Stimulated activated CD8-positive, alpha-beta memory T cell treated with anti-CD3 and anti-CD28 coated beads, Interleukin-15, amount 100 ng/mL, for 1 hour (primary cell): ENCODE results near the gene SLC1A3.

Experiments
- DNase-seq: peaks from one replicate; pipeline ENCODE4 v3.0.0-alpha.2; 2020; ENCODE audit warnings: low read depth

Gene SLC1A3

GRCh38 chr5:36658038-36658756, 51.8 kb downstream of the SLC1A3 start:
- no peak for DNase-seq

GRCh38 chr5:36659411-36659810, 53.0 kb downstream of the SLC1A3 start:
- DNase-seq, result no peak

- no peak for DNase-seq
Observed at GRCh38 chr5:36660397-36661049, 54.1 kb downstream of the SLC1A3 start.

- no peak for DNase-seq
Observed at GRCh38 chr5:36661456-36662220, 55.2 kb downstream of the SLC1A3 start.

GRCh38 chr5:36662291-36662851, 56.0 kb downstream of the SLC1A3 start:
- DNase-seq, result no peak

- no peak for DNase-seq
Observed at GRCh38 chr5:36664766-36665165, 58.4 kb downstream of the SLC1A3 start.

GRCh38 chr5:36665628-36666027, 59.2 kb downstream of the SLC1A3 start:
- DNase-seq, result no peak

- DNase-seq, result no peak
Observed at GRCh38 chr5:36666274-36666673, 59.9 kb downstream of the SLC1A3 start.

GRCh38 chr5:36666986-36667385, 60.6 kb downstream of the SLC1A3 start:
- DNase-seq, result no peak

- DNase-seq, result no peak
Observed at GRCh38 chr5:36667824-36668223, 61.4 kb downstream of the SLC1A3 start.

- no peak for DNase-seq
Observed at GRCh38 chr5:36669015-36669651, 62.7 kb downstream of the SLC1A3 start.

- DNase-seq, result no peak
Observed at GRCh38 chr5:36670548-36670947, 64.1 kb downstream of the SLC1A3 start.

GRCh38 chr5:36675282-36675681, 68.9 kb downstream of the SLC1A3 start:
- no peak for DNase-seq

- DNase-seq, result no peak
Observed at GRCh38 chr5:36679221-36679989, 73.0 kb downstream of the SLC1A3 start.

- no peak for DNase-seq
Observed at GRCh38 chr5:36680066-36680465, 73.7 kb downstream of the SLC1A3 start.

GRCh38 chr5:36681711-36682110, 75.3 kb downstream of the SLC1A3 start:
- DNase-seq, result no peak

- DNase-seq, result no peak
Observed at GRCh38 chr5:36682499-36682898, 76.1 kb downstream of the SLC1A3 start.

GRCh38 chr5:36683821-36684434, 77.5 kb downstream of the SLC1A3 start:
- no peak for DNase-seq

- DNase-seq, result no peak
Observed at GRCh38 chr5:36685631-36686288, 79.4 kb downstream of the SLC1A3 start.

GRCh38 chr5:36686881-36687280, 80.5 kb downstream of the SLC1A3 start:
- no peak for DNase-seq
